ENCODE data around the gene MTCL1. TPM values are rescaled to one million over a fixed set of nuclear protein-coding genes. Genes with fewer than 3 reads are reported as not detected.

Gene MTCL1
- total and polyA plus RNA-seq, 9 donors, result 2.2 to 9.6 (median 6.5) TPM

DNA sequence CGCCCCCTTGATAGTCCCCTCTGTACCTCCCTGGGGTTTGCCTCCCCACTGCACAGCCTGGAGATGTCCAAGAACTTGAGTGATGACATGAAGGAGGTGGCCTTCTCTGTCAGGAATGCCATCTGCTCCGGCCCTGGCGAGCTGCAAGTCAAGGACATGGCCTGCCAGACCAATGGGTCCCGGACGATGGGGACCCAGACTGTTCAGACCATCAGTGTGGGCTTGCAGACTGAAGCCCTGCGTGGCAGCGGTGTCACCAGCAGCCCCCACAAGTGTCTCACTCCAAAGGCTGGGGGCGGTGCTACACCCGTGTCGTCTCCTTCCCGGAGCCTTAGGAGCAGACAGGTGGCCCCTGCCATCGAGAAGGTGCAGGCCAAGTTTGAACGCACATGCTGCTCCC, 119.9 kb downstream of the MTCL1 start:
- no peaks in the 10 kb centered on the region for H3K4me1 ChIP-seq (ENCODE audit: insufficient read depth)
- H3K4me3 ChIP-seq, result no peak overlapping the region
- H3K9me3 ChIP-seq, result no peaks in the 10 kb centered on the region
- H3K27me3 ChIP-seq, result no peaks in the 10 kb centered on the region
- TF ChIP-seq POLR2A (IDR thresholded peaks at IDR 0.05), result no peak
- TF ChIP-seq EP300 (IDR thresholded peaks at IDR 0.05), result no peak
- TF ChIP-seq, protein P1, sequence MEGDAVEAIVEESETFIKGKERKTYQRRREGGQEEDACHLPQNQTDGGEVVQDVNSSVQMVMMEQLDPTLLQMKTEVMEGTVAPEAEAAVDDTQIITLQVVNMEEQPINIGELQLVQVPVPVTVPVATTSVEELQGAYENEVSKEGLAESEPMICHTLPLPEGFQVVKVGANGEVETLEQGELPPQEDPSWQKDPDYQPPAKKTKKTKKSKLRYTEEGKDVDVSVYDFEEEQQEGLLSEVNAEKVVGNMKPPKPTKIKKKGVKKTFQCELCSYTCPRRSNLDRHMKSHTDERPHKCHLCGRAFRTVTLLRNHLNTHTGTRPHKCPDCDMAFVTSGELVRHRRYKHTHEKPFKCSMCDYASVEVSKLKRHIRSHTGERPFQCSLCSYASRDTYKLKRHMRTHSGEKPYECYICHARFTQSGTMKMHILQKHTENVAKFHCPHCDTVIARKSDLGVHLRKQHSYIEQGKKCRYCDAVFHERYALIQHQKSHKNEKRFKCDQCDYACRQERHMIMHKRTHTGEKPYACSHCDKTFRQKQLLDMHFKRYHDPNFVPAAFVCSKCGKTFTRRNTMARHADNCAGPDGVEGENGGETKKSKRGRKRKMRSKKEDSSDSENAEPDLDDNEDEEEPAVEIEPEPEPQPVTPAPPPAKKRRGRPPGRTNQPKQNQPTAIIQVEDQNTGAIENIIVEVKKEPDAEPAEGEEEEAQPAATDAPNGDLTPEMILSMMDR (IDR thresholded peaks at IDR 0.05), result no peak
- H3K36me3 ChIP-seq, result no peaks in the 10 kb centered on the region
- no peak overlapping the region for H3K27ac ChIP-seq
- no peak for DNase-seq
- intact Hi-C loops (cut with DNase I), result no loop called here
- WGBS, 3 donors, result 86 to 98% (median 91%) methylated on average over 10 to 13 of the region's 13 CpGs

DNA sequence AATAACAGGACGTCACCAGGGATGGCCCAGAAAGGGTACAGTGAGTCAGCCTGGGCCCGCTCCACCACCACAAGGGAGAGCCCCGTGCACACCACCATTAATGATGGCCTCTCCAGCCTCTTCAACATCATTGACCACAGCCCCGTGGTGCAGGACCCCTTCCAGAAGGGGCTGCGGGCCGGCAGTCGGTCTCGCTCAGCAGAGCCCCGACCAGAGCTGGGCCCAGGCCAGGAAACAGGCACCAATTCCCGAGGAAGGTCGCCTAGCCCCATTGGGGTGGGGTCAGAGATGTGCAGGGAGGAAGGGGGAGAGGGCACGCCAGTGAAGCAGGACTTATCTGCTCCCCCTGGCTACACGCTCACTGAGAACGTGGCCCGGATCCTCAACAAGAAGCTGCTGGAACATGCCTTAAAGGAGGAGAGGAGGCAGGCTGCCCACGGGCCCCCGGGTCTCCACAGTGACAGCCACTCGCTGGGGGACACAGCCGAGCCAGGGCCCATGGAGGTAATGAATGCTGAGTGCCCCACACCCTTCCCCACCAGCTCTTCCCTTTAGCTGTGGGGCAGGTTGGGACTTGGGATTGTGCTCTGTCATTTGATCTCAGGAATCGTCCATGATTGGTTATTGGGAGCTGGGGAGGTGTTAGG, 120.5 kb downstream of the MTCL1 start:
- no peaks in the 10 kb centered on the region for H3K36me3 ChIP-seq

DNA sequence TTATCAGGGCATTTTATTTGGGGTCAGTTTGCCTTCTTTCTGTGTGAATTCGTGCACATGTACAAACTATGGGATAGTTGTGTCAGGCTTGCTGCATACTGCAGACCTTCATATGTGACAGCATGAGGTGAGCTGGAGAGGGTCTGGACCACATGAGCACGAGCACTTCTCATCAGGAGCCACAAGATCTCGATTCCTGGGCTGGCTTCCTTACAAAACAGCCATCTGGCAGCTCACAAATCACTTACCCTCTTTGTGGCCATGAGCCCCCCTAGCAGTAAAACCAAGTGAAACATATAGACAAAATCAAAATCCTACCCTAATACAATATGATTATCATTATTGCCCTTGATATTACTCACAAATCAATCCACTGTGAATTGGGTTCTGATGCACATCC, 121.2 kb downstream of the MTCL1 start:
- Histone ChIP-seq H3K36me3 (no peaks in the 10 kb centered on the region), H3K27ac (no peak overlapping the region), H3K4me1 (ENCODE audit: insufficient read depth) (no peaks in the 10 kb centered on the region), H3K9me3 (no peaks in the 10 kb centered on the region), H3K27me3 (no peaks in the 10 kb centered on the region), H3K4me3 (no peak overlapping the region)
- DNase-seq, result no peak
- intact Hi-C loops (cut with DNase I), result no loop called here
- no peak for TF ChIP-seq EP300 (IDR thresholded peaks at IDR 0.05)
- TF ChIP-seq POLR2A (IDR thresholded peaks at IDR 0.05), result no peak
- TF ChIP-seq, protein P1 (IDR thresholded peaks at IDR 0.05), result no peak
- WGBS, 3 donors, result 84 to 91% (median 86%) methylated on average over 3 of the region's 3 CpGs

More for the DNA sequence above, 120.5 kb downstream of the MTCL1 start:
- DNase-seq, result no peak
- H3K4me1 ChIP-seq (ENCODE audit: insufficient read depth), result no peaks in the 10 kb centered on the region
- no peaks in the 10 kb centered on the region for H3K9me3 ChIP-seq
- intact Hi-C loops (cut with DNase I), result no loop called here
- no peak overlapping the region for H3K27ac ChIP-seq
- H3K27me3 ChIP-seq, result no peaks in the 10 kb centered on the region
- H3K4me3 ChIP-seq, result no peak overlapping the region
- TF ChIP-seq, protein P1 (IDR thresholded peaks at IDR 0.05), result no peak
- no peak for TF ChIP-seq POLR2A (IDR thresholded peaks at IDR 0.05)
- TF ChIP-seq EP300 (IDR thresholded peaks at IDR 0.05), result no peak
- WGBS, 3 donors, result 87 to 89% (median 89%) methylated on average over 20 of the region's 20 CpGs

DNA sequence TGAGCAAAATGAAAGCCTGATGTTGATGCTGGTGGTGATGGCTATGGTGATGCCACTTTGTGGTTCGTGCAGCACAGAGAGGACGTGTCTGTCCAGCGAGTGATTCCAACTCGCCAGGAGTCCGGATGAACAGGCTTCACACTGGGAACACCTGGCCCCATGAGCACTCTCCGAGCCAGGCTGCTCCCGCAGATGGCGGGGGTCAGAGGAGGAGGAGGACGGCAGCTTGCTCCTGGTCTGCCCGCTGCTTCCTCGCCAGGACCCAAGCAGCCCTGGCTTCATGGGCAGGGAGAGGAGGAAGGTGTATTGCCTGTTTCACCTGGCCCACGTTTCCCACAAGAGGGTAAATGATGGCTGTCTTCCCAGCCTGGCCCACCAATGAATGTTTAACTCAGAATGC, 121.6 kb downstream of the MTCL1 start:
- DNase-seq, result no peak
- TF ChIP-seq EP300 (IDR thresholded peaks at IDR 0.05) (no peak), POLR2A (IDR thresholded peaks at IDR 0.05) (no peak)
- TF ChIP-seq, protein P1 (IDR thresholded peaks at IDR 0.05), result no peak
- Histone ChIP-seq H3K9me3 (no peaks in the 10 kb centered on the region), H3K27me3 (no peaks in the 10 kb centered on the region), H3K4me3 (no peak overlapping the region), H3K27ac (no peak overlapping the region), H3K4me1 (ENCODE audit: insufficient read depth) (no peaks in the 10 kb centered on the region), H3K36me3 (no peaks in the 10 kb centered on the region)
- WGBS, 3 donors, result 87 to 96% (median 91%) methylated on average over 12 of the region's 12 CpGs
- intact Hi-C loops (cut with DNase I), result no loop called here

Measured in ovary (tissue), 9 donors.